GM12865 (cell line): Measurements from ENCODE around the gene IDH3G.
A peak's percentile ranks its signal among the peaks of the same experiment; 100 is the strongest.
"Not testable (repeated sequence)": the region's sequence is repeated elsewhere in the genome, so short reads cannot be mapped to it uniquely, and the experiment has no call there.

ENCODE experiments used
- DNase-seq: peaks from one replicate; pipeline ENCODE4 v3.0.0; 2010; ENCODE audit warnings: low read depth
- H3K4me3 ChIP-seq: 2 replicates; pipeline ENCODE4 v1.5.1; 2011; ENCODE audit warnings: mild to moderate bottlenecking, low read depth, low read length, control low read depth
- TF ChIP-seq, protein P1 (sequence below): IDR thresholded peaks from 2 replicates; pipeline ENCODE4 v1.5.1; 2011; ENCODE audit warnings: low read length, control low read depth, low read depth, inconsistent platforms; ENCODE audit not compliant: insufficient read depth; ENCODE audit errors: missing control alignments

IDH3G gene

DNA sequence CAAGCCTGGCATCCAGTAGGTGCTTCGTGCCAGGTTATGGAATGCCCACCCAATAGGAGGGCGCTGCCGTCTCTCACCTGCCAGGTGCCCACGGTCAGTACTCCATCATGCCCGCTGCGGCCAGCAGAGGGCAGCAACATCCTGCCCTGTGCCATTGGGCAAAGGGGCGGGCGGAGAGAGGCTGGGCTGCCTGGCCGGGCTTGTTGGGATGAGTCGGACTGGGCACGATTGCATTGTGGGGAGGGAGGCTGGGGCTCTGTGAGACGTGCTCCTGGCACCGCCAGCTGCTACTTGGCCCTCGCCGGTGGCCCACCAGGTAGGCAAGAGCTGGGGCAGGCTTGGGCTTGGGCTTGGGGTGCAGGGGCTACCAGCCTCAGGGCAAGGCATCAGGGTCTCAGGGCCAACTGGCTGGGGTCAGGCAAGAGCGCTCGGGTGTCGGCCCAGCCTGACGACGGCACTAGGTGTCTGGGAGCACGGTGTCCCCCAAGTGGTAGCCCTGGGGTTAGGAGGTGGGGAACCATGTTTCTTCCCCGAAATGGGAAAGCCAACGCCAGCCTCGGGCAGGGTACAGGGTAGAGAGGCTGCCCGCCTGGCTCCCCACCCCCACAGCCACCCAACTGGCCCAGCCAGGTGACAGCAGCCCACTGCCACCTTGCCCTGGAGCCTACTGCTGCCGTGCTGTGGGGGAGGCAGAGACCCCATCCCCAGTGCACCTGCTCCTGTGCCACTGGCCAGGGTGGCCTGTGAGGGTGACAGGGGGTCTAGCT lies 30.0 kb downstream of the IDH3G start, which contains the start of gene PLXNB3:
Gene PLXNB3 (plus strand): TSS at position 261 of the 767 bp plus-strand sequence. CDS start 1,287 bp downstream, outside the sequence.
- TF ChIP-seq, protein P1, sequence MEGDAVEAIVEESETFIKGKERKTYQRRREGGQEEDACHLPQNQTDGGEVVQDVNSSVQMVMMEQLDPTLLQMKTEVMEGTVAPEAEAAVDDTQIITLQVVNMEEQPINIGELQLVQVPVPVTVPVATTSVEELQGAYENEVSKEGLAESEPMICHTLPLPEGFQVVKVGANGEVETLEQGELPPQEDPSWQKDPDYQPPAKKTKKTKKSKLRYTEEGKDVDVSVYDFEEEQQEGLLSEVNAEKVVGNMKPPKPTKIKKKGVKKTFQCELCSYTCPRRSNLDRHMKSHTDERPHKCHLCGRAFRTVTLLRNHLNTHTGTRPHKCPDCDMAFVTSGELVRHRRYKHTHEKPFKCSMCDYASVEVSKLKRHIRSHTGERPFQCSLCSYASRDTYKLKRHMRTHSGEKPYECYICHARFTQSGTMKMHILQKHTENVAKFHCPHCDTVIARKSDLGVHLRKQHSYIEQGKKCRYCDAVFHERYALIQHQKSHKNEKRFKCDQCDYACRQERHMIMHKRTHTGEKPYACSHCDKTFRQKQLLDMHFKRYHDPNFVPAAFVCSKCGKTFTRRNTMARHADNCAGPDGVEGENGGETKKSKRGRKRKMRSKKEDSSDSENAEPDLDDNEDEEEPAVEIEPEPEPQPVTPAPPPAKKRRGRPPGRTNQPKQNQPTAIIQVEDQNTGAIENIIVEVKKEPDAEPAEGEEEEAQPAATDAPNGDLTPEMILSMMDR = peak; percentile 73
- peak; percentile 64 for DNase-seq
- no peak within 1 kb of the TSS for H3K4me3 ChIP-seq

DNA sequence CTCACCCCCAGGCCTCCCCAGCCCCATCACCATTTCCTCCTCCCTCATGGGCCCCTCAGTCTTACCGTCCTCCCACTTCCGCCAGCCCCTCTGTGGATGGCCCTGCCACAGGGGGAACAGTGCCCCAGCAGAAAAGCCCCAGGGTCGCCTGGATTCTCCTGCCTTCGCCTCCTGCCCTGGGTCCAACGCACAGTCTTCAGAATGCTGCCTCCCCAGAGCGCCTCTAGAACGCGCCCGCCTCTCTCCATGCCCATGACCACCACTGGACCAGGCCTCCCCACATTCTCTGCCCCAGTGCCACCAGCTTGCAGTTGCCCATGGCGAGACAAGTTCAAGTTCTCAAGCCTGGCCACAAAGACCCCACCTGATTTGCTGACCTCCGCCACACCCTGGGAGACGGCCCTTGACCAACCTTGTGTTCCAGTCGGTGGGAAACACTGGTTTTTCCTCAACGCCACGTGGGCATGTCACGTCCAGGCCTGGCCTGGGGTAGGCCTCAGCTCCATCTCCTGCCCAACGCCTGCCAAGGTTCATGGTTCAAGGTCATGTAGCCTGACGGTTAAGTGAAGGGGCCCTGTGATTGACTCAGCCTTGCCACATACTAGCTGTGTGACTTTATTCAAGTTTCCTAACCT lies 30.8 kb downstream of the IDH3G start:
- H3K4me3 ChIP-seq = no peak overlapping the region
- TF ChIP-seq, protein P1 = no peak
- no peak for DNase-seq

DNA sequence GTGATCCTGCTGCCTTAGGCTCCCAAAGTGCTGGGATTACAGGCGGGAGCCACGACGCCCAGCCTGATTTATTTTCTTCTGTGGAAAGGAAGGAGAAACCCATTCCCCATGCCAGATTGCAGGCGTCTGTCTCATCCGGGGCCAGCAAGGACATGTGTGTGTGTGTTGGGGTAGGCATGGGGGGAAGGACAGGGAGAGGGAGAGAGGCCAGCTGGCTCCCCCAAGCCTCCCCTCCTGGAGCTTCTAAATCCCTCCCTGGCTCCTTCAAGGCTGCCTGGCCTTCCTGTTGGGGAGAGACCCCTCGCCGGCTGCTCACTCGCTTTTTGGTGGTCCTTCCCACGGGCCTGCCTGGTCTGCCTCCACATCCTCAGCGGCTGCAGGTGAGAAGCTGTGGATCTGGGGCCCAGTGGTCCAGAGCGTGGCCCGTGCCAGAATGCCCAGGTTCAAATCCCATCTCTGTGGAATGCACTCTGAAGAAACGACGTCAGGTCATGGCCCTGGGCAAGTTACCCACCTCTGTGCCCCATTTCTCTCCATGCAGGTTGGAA lies 31.5 kb downstream of the IDH3G start:
- TF ChIP-seq, protein P1 = no peak
- no peak overlapping the region for H3K4me3 ChIP-seq
- DNase-seq = no peak

DNA sequence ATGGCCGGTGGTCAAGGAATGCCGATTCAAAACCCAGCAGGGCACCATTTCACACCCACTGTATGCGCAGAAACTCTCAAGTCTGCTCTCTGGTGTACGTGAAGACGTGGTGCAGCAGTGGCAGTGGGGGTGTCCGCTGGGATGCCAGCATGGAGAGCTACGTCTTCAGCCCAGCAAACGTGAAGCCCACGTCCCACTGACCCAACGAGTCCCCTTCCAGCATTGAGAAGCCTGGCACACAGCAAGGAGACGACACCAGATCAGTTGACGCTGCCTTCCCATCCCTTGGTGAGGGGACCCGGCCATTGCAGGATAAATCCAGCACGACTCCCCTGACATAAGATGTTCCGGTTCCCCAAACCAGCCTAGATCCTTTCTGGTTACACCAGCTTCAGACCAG lies 32.3 kb downstream of the IDH3G start:
- no peak overlapping the region for H3K4me3 ChIP-seq
- TF ChIP-seq, protein P1 = no peak
- DNase-seq = no peak

DNA sequence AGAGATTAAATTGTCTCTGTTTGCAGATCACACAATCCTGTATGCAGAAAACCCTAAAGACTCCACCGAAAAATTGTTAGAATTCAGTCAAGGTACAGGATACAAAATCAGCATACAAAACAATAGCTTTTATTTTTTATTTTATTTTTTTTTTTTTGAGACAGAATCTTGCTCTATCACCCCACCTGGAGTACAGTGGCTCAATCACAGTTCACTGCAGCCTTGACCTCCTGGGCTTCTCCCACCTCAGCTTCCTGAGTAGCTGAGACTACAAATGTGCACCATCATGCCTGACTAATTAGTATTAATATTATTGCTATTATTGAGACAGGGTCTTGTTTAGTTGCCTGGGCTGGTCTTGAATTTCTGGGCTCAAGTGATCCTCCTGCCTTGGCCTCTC lies 39.0 kb downstream of the IDH3G start:
- DNase-seq = no peak
- TF ChIP-seq, protein P1 = no peak
- H3K4me3 ChIP-seq = no peak overlapping the region

DNA sequence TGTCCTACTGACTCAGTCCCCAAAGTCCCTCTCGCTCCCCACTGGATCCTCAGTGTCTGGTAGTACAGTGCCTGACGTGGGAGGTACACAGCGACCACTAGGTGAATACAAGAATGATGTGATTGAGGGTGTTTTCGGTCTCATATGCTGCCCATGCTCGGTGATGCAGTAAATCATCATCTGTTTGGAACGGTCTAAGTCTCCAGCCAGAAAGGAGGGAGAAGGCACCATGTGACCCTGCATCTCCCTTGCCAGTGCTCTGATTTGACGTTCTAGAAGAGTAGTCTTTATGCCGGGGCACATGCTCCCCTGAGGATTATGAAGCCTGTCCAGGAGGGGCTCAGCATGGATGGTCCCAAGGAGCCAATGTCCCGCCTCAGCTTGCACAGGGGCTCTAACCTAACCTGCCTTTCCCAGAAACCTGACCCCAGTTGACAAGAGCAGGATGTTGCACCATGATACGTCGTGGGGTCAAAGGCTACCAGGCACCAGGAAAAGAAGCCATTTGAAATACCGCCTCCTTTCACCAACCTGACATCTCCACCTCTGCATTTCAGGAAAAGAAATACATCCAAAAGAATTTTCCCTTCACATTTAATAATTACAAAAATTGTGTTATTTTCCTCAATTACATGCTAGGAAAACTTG lies 43.9 kb downstream of the IDH3G start:
- no peak overlapping the region for H3K4me3 ChIP-seq
- no peak for DNase-seq
- TF ChIP-seq, protein P1 = no peak

DNA sequence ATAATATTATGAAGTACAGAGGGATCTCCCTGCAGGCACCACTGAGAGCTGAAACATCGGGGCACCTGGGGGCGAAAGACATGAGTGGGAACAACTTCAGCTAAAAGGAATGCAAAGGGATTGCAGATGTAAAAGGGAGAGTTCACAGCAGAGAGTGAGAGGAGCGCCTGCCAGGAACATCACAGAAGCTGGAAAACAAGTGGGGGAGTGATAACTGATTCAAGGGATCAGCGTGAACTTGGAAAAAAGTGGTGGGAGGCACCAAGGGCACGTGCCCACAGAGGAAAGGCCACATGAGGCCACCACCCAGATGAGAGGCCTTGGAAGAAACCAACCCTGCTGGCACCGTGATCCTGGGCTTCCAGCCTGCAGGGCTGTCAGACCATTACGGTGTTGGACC lies 45.2 kb downstream of the IDH3G start:
- H3K4me3 ChIP-seq, DNase-seq: not testable (repeated sequence)

DNA sequence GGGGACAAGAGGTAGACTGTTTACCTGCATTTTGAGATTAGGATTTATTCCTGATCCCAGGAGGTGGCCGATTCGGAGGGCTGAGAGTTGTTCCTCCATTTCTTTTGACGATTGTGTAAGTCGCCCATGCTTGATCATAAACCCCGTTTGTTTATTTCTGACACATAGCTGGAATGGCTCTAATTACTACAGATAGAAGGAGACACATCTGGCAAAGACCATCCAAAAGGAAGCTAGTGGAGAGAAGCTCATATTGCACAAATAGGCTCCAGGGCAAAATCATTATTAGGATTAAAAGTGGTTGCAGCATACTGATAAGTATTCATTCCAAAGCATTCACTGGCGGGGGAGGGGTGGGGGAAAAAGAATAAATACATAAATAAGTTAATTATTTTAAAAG lies 47.2 kb downstream of the IDH3G start:
- DNase-seq, H3K4me3 ChIP-seq: not testable (repeated sequence)
